GM21367 (cell line): ENCODE data around the gene PTPRO.

Experiments
- ATAC-seq: cut with Tn5 transposase; IDR thresholded peaks from one replicate; pipeline ENCODE4 v1.9.1; 2021; ENCODE audit not compliant: unreplicated experiment

Gene PTPRO

DNA sequence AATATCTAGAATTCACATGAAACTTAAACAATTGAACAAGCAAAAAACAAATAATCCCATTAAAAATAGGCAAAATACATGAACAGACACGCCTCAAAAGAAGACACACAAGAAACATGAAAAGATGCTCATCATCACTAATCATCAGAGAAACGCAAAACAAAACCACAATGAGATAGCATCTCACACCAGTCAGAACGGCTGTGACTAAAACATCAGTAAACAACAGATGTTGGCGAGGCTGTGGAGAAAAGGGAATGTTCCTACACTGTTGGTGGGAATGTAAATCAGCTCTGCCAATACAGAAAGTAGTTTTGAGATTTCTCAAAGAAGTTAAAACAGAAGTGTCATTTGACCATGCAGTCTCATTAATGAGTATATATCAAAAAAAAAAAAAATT is 121.3 kb downstream of the PTPRO start:
- ATAC-seq, result no peak

GRCh38 chr12:15444523-15444922 is 122.2 kb downstream of the PTPRO start:
- no peak for ATAC-seq

GRCh38 chr12:15446807-15447206 is 124.5 kb downstream of the PTPRO start:
- ATAC-seq, result no peak

GRCh38 chr12:15453613-15454012 is 131.3 kb downstream of the PTPRO start:
- ATAC-seq, result peak; percentile 49

DNA sequence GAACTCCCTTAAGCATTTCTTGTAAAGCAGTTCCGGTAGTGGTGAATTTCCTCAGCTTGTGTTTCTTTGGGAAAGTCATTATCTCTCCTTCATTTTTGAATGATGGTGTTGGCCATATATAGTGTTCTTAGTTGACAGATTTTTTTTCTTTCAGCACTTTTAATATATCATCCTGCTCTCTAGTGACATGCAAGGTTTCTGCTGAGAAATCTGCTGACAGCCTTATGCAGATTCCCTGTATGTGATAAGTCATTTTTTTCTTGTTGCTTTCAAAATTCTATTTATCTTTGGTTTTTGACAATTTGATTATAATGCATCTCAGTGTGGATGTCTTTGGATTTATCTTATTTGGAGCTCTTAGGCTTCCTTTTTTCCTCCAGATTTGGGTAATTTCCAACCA is 135.7 kb downstream of the PTPRO start:
- no peak for ATAC-seq

DNA sequence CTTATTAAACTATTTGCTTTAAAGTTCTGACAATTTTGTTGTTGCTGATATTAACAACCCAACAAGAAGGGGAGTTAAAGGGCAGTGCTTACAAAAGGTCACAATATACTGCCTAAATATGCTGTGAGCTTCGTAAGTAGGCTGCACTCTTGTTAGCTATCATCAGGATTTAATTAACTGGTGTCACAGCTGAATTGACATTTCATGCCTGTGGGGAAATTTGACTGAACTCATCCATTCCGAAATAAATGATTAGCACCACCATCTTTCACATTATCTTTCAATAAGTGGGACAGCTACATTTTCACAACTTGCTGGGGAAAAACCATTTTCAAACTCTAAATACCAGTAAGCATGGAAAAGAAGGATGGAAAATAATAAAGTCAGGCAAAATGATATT is 146.6 kb downstream of the PTPRO start:
- no peak for ATAC-seq

- no peak for ATAC-seq
Measured at GRCh38 chr12:15469356-15469755, 147.0 kb downstream of the PTPRO start.

DNA sequence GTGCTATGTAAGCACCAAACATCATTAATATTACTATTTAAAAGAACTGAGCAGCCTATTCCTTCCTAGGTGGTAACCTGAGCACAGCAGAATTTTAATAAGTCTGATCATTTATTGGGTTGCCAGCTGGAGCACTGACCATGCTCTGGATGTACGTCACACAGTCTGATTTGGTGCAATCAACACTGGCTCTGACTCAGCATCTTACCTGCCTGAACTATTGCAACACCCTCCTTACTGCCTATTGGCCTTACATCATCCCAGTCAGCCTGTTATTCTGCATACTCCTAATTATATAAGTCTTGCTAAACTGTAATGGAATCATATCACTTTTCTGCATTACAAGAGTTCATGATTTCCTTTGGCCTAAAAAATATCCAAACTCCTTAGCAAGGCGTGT is 149.7 kb downstream of the PTPRO start:
- no peak for ATAC-seq

- ATAC-seq, result no peak
Measured at GRCh38 chr12:15474766-15475165, 152.5 kb downstream of the PTPRO start.

- no peak for ATAC-seq
Measured at GRCh38 chr12:15477761-15478160, 155.5 kb downstream of the PTPRO start.

- ATAC-seq, result no peak
Measured at GRCh38 chr12:15481846-15482245, 159.5 kb downstream of the PTPRO start.

DNA sequence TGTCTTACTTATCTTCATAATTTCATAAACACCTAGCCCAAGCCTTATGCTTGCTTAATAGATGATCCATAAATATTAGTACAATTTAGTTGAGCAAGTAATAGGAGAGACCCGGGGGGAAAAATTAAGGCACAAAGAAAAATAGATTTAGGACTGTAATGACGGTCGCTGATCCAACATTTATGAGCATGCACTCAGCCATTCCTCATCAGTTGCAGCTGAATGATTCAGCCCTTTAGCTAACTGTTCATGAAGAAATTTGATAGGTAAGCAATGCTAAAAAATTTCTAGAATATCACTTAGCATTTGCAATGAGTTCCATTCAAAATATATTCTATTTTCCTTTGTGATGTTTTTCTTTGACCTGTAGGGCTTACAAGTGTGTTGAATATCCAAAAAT is 163.2 kb downstream of the PTPRO start:
- ATAC-seq, result no peak

DNA sequence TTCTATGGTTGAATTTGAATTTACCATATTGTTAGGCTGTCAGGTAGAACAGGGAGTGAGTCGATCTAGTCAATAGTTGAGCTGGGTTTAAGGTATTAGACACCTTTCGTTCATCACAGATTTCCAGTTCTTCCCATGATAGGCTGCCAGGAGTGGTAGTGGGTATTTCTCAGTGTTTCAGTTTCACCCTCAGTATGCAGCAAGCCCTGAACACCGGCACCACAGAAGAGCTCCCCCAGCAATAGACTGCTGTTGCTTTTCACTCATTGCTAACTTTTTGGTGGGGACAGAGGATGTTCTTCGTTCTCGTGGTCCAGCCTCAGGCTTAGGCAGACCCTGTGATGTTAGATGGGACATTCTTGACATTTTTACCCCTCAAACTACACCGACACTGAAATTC is 164.6 kb downstream of the PTPRO start:
- no peak for ATAC-seq

- no peak for ATAC-seq
Measured at GRCh38 chr12:15488481-15488880, 166.2 kb downstream of the PTPRO start.

- peak; percentile 85 for ATAC-seq
Measured at GRCh38 chr12:15494329-15495046, 172.2 kb downstream of the PTPRO start.

- no peak for ATAC-seq
Measured at GRCh38 chr12:15495746-15496145, 173.4 kb downstream of the PTPRO start.

GRCh38 chr12:15496738-15497137 is 174.4 kb downstream of the PTPRO start:
- ATAC-seq, result no peak

- ATAC-seq, result no peak
Measured at GRCh38 chr12:15497671-15498292, 175.5 kb downstream of the PTPRO start.

GRCh38 chr12:15502211-15502610 is 179.9 kb downstream of the PTPRO start:
- ATAC-seq, result no peak

DNA sequence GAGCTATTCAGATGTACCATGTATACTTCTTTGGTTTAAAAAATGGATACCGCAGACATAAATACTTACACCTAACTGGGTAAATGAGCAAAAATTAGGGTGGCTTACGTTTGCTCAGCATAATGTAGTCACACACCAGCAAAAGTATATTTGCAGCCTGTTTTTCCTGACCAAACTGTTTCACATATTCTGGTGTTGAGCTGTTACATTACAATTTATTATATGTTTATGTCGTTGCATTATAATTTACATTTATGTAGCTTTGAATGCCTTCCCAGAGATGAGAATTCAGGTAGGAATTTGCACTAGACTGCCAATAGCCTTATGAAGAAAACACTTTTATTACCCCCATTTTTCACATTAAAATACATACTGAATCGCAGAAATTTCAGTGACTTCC is 183.3 kb downstream of the PTPRO start:
- ATAC-seq, result no peak

DNA sequence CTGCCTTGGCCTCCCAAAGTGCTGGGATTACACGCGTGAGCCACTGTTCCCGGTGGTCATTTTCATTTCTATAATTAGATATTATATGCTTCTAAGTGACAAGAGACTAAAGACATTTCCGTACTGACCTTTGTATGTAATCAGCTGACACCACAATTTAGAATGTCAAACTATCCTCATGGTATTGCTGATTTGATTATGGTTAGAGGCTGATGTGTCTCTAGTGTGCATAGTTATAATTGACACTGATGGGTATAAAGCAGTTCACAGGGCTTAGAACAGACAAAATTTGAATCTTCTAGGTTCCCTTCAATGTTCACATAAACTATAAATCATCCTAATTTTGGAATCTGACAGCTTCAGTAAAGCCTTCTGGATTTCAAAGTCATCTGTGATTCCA is 192.7 kb downstream of the PTPRO start:
- no peak for ATAC-seq

- no peak for ATAC-seq
Measured at GRCh38 chr12:15520083-15520482, 197.8 kb downstream of the PTPRO start.

DNA sequence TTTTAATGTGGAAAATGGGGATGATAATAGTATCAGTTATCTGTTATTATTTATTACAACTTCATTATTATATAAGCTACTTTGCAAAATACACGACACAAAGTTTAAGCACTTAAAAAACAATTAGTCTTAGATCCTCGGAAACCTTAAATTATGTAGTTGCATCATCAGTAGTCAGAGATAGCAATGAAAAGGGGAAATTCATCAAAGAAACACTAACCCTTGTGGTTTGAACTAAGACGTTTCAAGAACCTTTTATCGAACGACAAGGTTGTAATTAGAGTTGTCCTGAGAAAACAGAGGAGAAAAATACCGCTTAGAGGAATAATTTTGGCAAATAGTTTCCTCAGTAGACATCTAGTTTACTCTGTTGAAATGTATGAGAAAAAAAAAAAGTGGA is 198.5 kb downstream of the PTPRO start:
- ATAC-seq, result no peak
